Lower leg skin (tissue), 4 donors: ENCODE results near the gene RPSA. TPM values are rescaled to one million over a fixed set of nuclear protein-coding genes. Genes with fewer than 3 reads are reported as not detected.

Experiments used
- DNase-seq, 2 donors: peaks; one replicate each; pipeline ENCODE4 v3.0.0-alpha.2; 2019; ENCODE audit warnings: low spot score in 2 of 2
- H3K4me3 ChIP-seq: fragments of 200-600 bp; sonication (generic); 2 replicates; pipeline ENCODE4 v1.5.1; 2017; ENCODE audit warnings: mild to moderate bottlenecking, low read depth; ENCODE audit not compliant: poor library complexity, severe bottlenecking
- POLR2A ChIP-seq, 2 donors: fragments of 450-650 bp; IDR thresholded peaks; one replicate each; pipeline ENCODE4 v1.6.1; 2016 to 2017; ENCODE audit warnings: antibody characterized with exemption in 2 of 2, mild to moderate bottlenecking in 1 of 2, moderate library complexity in 1 of 2
- WGBS, 2 donors: methylation state at CpG; one replicate each; pipeline ENCODE4 v1.1.5; 2018; 5-methylcytosine and 5-hydroxymethylcytosine counted together
- intact Hi-C: fragments of 100-400 bp; cut with DNase I; formaldehyde crosslinking; loops from one replicate; pipeline ENCODE4 v1.15.0; 2023; ENCODE audit warnings: low total_unique reads
- total RNA-seq, 4 donors: library from RNA; depleted of rRNA; stranded (reverse); fragments of >200 nt; gene quantifications; one replicate each; pipeline ENCODE4 v1.1.0, GENCODE V29; 2016
- TF ChIP-seq, protein P1 (sequence below), 3 donors: fragments of 450-650 bp; IDR thresholded peaks; one replicate each; pipeline ENCODE4 v1.5.1; 2016; ENCODE audit warnings: antibody characterized with exemption in 3 of 3, mild to moderate bottlenecking in 3 of 3, moderate library complexity in 2 of 3

RPSA gene
- total RNA-seq, 4 donors from 2014 or later: 789 to 1,137 (median 1,095) TPM

DNA sequence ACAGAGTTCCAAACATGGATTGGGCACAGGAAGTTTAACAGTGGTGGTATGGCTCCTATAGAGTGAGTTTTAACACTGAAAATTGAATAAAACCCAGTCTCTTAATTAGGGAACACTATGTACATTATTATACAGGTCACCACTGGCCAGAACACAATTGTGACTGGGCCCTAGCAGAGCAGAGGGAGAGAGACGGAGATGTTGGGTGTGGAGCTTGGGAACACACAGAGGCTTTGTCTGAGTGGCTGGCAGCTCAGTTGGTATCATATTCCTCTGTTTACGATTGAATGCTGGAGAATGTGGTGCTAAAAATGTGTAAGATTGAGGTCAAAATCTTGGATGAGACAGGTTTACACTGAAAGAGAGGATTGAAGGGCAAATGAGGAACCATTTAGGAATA lies 54.2 kb downstream of the RPSA start:
- TF ChIP-seq POLR2A (IDR thresholded peaks at IDR 0.05): no peak
- TF ChIP-seq, protein P1, sequence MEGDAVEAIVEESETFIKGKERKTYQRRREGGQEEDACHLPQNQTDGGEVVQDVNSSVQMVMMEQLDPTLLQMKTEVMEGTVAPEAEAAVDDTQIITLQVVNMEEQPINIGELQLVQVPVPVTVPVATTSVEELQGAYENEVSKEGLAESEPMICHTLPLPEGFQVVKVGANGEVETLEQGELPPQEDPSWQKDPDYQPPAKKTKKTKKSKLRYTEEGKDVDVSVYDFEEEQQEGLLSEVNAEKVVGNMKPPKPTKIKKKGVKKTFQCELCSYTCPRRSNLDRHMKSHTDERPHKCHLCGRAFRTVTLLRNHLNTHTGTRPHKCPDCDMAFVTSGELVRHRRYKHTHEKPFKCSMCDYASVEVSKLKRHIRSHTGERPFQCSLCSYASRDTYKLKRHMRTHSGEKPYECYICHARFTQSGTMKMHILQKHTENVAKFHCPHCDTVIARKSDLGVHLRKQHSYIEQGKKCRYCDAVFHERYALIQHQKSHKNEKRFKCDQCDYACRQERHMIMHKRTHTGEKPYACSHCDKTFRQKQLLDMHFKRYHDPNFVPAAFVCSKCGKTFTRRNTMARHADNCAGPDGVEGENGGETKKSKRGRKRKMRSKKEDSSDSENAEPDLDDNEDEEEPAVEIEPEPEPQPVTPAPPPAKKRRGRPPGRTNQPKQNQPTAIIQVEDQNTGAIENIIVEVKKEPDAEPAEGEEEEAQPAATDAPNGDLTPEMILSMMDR (IDR thresholded peaks at IDR 0.05): no peak
- intact Hi-C loops: no loop called here
- DNase-seq: no peak
- H3K4me3 ChIP-seq: no peak overlapping the region
- WGBS, 2 donors: 63 to 66% methylated on average over 2 of the region's 2 CpGs

Other genes with a start within 250 kb of the RPSA start
- gene XIRP1, start 214.1 kb upstream of the RPSA start, total RNA-seq: not detected
- 1 to 10 TPM in 2 of 4 donors, under 1 TPM in 2; 0.23 to 1.5 (median 0.97) TPM for gene CX3CR1, start 126.7 kb upstream of the RPSA start, total RNA-seq
- not detected for gene CCR8, start 77.0 kb upstream of the RPSA start, total RNA-seq
- gene SLC25A38, start 23.4 kb upstream of the RPSA start, total RNA-seq: 10 to 100 TPM; 12.7 to 21.3 (median 14.1) TPM
- gene MOBP, start 61.0 kb downstream of the RPSA start, total RNA-seq: under 1 TPM in 3 of 4 donors, not detected in 1; 0.11 to 0.16 (median 0.13) TPM